HG02970 (cell line): Measurements from ENCODE around the gene ASTE1.
"Not testable (repeated sequence)": the region's sequence is repeated elsewhere in the genome, so short reads cannot be mapped to it uniquely, and the experiment has no call there.

Source experiments
- ATAC-seq: cut with Tn5 transposase; IDR thresholded peaks from one replicate; pipeline ENCODE4 v1.9.1; 2021; ENCODE audit warnings: mild to moderate bottlenecking, moderate library complexity, moderate number of reproducible peaks; ENCODE audit not compliant: unreplicated experiment, low FRiP score

Gene ASTE1

GRCh38 chr3:131026321-131027151, at the start of gene ASTE1, which contains the start of gene NEK11:
Gene ASTE1, minus strand, starts transcription at chr3:131026825. Its CDS starts 1,519 bp downstream, at chr3:131025306.
Gene NEK11, plus strand, starts transcription at chr3:131026877. Its CDS starts 2,832 bp downstream, at chr3:131029709.
- ATAC-seq = peak; percentile 98

GRCh38 chr3:131075632-131076328, 49.2 kb upstream of the ASTE1 start:
- no peak for ATAC-seq

- ATAC-seq = no peak
Measured at GRCh38 chr3:131072845-131073244, 46.2 kb upstream of the ASTE1 start.

GRCh38 chr3:131072099-131072559, 45.5 kb upstream of the ASTE1 start:
- no peak for ATAC-seq

- no peak for ATAC-seq
Measured at GRCh38 chr3:131067983-131068382, 41.4 kb upstream of the ASTE1 start.

- no peak for ATAC-seq
Measured at GRCh38 chr3:131053043-131053859, 26.6 kb upstream of the ASTE1 start.

GRCh38 chr3:131050001-131050400, 23.4 kb upstream of the ASTE1 start:
- no peak for ATAC-seq

- ATAC-seq = no peak
Measured at GRCh38 chr3:131048030-131048429, 21.4 kb upstream of the ASTE1 start.

GRCh38 chr3:131047582-131047981, 21.0 kb upstream of the ASTE1 start:
- no peak for ATAC-seq

GRCh38 chr3:131042271-131042985, 15.8 kb upstream of the ASTE1 start:
- not testable (repeated sequence) for ATAC-seq

GRCh38 chr3:131038326-131038725, 11.7 kb upstream of the ASTE1 start:
- no peak for ATAC-seq

- no peak for ATAC-seq
Measured at GRCh38 chr3:131036986-131037385, 10.4 kb upstream of the ASTE1 start.

GRCh38 chr3:131036200-131036816, 9.7 kb upstream of the ASTE1 start:
- no peak for ATAC-seq

- ATAC-seq = no peak
Measured at GRCh38 chr3:131033480-131034080, 7.0 kb upstream of the ASTE1 start.

GRCh38 chr3:131031660-131032059, 5.0 kb upstream of the ASTE1 start:
- no peak for ATAC-seq

GRCh38 chr3:131028844-131029243, 2.2 kb upstream of the ASTE1 start:
- ATAC-seq = no peak

- no peak for ATAC-seq
Measured at GRCh38 chr3:131025539-131025938, 1.1 kb downstream of the ASTE1 start.

GRCh38 chr3:131020122-131020693, 6.4 kb downstream of the ASTE1 start:
- ATAC-seq = no peak

- no peak for ATAC-seq
Measured at GRCh38 chr3:131018970-131019369, 7.7 kb downstream of the ASTE1 start.
